ENCODE data around the gene OR2AT4.
"Not testable (repeated sequence)": the region's sequence is repeated elsewhere in the genome, so short reads cannot be mapped to it uniquely, and the experiment has no call there.

- TF ChIP-seq POLR2A, CTCF (IDR thresholded peaks at IDR 0.05): not testable (repeated sequence)
These were observed 1.5 kb upstream of the OR2AT4 start for GRCh38 chr11:75098181-75098580.
